DND-41 (cell line): ENCODE data around the gene CRYGB.

Experiments used
- CTCF ChIP-seq: IDR thresholded peaks from 2 replicates; pipeline ENCODE4 v1.5.1; 2012; ENCODE audit warnings: borderline replicate concordance, low read length, moderate library complexity, mild to moderate bottlenecking; ENCODE audit not compliant: poor library complexity, severe bottlenecking; ENCODE audit errors: extremely low read depth
- EZH2 ChIP-seq: IDR thresholded peaks from 3 replicates; pipeline ENCODE4 v1.6.1; 2012; ENCODE audit warnings: borderline replicate concordance, low read depth, mild to moderate bottlenecking, moderate library complexity, low read length, inconsistent platforms; ENCODE audit not compliant: severe bottlenecking

GRCh38 chr2:208096080-208096479 lies 49.9 kb downstream of the CRYGB start:
- TF ChIP-seq CTCF (no peak), EZH2 (no peak)
